GM18517 (cell line): ENCODE data around the gene TMEM114.

ENCODE experiments used
- ATAC-seq: cut with Tn5 transposase; IDR thresholded peaks from one replicate; pipeline ENCODE4 v1.9.1; 2021; ENCODE audit warnings: mild to moderate bottlenecking, moderate library complexity; ENCODE audit not compliant: unreplicated experiment

Gene TMEM114

DNA sequence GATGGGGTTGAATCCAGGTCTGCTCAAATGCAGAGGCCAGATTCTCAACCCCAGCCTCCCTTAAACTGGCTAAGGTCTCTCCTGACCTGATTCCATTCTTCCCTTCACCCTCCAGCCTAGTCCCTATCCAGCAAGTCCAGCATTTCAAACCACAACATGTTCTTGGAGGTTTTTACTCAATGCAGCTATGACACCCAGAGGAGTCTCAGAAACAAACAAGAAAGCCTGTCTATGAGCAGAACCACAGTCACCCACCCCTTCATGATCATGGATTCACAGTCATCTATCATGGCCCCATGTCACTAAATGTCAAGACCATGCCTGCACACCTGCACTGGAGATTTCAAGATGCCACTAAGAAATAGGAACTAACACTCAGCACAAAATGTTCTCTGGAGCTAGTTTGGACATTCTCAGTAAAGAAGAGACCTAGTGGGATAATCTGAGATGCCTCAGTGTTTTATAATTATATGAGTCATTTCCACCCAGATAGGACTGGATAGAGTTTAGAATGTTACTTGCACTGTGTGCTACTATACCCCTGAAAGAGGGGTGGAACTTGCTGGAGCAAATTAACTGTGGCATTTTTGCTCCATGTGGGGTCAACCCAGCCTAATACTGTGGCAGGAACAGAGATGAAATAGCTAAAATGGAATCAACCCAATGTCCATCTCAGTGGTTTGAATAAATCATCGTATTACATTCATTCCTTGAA is 21.7 kb upstream of the TMEM114 start:
- no peak for ATAC-seq

DNA sequence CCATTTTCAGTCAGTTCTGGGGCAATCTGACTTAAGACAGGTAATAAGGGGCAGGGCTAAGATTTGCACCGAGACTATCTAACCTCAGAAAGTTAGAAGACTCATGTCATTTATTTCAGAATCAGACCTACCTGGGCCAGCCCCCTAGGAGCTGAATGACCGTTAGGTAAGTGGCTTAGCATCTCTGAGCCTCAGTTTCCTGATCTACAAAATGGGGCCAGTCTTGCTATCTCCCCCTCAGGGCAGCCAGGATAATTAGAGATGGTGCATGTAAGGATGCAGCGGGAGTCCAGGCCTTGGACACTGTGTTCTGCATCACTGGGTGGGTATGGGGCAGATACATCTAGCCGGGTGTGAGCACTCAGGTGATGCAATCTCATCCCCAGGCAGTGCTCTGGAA is 20.8 kb upstream of the TMEM114 start:
- no peak for ATAC-seq

DNA sequence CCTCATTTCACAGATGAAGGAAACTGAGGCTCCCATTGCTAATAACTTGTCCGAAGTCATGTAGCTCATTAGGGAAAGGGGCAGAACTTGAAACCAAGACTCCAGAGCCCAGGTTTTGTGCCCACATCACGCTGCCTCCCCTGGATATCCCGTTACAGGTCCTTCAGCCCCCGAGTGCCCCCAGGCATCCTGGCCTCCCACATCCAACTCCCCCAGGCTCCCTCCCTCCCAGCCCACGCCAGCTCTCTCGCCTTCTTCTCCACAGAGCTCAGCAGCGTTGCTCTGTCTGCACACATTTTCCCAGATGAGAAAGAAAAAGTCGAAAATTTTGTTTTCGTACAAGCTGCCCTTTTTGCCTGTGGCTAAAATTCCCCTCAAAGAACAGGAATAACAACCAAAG is 16.9 kb upstream of the TMEM114 start:
- ATAC-seq, result no peak

- ATAC-seq, result no peak
These were observed 15.2 kb upstream of the TMEM114 start for GRCh38 chr16:8605554-8605953.

GRCh38 chr16:8600144-8600775 is 9.9 kb upstream of the TMEM114 start:
- no peak for ATAC-seq

DNA sequence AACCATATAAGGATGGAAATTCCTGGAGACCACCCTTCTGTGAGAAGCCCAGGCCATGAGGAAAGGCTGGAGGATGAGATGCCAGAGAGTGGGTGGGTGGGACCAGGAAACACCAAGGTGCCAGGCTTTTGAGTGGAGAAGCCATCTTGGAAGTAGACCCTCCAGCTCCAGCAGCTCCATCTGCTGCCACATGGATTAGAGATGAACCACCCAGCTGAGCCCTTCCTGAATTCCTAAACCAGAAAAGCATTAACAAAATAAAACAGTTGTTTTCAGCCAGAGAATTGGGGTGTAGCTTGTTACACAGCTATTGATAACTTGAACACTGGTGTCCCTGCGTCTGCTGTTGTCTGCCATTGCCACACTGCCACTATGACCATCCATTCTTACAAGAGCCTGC is 6.3 kb upstream of the TMEM114 start:
- ATAC-seq, result no peak

GRCh38 chr16:8595783-8596182 is 5.5 kb upstream of the TMEM114 start:
- ATAC-seq, result no peak

GRCh38 chr16:8594149-8594666 is 3.9 kb upstream of the TMEM114 start:
- ATAC-seq, result no peak

- ATAC-seq, result no peak
These were observed 1.1 kb upstream of the TMEM114 start for GRCh38 chr16:8591451-8591850.

DNA sequence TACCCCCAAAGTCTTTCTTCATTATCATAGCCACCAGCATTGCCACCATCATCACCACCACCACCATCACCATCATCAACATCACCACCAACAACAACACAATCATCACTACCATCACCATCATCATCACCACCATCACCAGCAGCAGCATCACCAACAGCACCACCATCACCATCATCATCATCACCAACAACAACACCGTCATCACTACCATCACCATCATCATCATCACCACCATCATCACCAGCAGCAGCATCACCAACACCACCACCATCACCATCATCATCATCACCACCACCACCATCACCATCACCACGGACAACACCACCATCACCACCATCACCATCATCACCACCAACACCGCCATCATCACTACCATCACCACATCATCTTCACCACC is 500 bp upstream of the TMEM114 start:
- ATAC-seq, result no peak

DNA sequence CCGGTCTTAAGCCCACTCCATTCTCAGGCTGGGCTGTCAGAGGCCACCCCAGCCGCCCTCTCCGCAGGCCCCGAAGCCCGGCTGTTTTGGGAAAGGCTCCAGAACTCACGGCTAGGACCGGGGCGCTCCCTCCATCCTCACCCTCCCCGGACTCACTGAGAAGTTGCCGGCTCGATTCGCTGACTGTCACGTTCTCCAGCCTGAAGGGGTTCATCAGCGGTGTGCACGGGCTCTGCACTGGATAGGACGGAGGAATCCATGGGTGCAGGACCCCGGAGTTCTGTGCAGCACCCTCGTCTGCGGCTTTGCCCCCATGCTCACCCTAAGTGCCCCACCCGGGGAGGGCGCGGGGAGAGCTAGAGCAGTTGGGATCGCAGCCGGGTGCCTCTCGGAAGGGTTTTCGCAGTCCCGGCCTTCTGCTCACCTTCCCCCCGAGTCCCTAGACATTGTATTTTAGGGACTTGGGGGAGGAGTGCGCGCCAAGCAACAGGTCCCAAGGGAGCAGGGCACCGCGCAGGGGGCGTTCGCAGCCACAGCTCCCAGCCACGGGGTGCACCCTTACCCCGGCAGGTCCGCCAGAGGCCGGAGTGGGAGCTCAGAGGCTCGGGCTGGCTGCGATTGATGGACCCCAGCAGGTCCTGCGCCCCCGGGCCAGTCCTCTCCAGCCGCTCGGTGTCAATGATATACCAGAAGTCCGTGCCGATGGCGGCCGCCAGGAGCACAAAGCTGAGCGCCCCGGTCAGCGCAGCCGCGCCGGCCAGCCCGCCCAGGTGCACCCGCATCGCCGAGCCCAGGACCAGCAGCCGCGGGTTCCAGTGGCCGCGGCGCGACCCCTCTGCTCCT is 1.0 kb downstream of the TMEM114 start:
- ATAC-seq, result no peak

DNA sequence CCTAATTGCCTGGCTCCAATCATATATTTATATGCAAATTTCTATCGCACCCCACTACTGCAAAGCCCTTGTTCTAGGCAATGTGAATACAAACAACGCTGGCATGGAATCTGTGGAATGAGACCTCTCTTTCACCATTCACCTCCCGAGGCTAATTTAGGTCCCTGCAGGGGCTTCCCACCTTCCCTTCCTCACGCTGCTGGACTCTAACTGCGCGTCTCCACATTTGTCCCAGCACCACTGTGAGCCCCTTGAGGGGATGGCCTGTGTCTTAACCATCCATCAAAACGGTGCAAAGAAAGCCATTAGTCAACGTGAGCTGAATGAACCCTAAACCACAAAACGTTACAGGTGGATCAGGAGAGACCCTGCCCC is 1.6 kb downstream of the TMEM114 start:
- ATAC-seq, result no peak

- ATAC-seq, result no peak
These were observed 3.2 kb downstream of the TMEM114 start for GRCh38 chr16:8587065-8587464.

DNA sequence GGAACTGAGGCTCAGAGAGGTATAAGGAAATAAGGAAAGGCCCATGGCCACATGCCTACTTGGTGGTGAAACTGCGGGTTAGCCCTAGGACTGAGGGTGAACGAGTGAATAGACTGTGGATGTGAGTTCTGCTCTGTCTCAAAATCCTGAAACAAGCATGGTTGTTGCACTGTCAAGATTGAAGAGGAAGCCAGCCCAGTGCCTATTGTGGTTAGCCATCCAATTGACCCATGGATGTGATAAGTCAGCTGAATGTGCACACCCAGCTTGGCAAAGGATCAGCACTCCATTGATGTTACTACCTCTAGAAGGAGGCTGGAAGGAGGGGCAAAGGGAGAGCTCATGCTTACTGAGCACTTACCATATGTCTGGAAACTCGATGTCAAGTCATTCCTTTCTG is 4.5 kb downstream of the TMEM114 start:
- no peak for ATAC-seq

- ATAC-seq, result no peak
These were observed 5.3 kb downstream of the TMEM114 start for GRCh38 chr16:8585041-8585440.

- ATAC-seq, result no peak
These were observed 6.6 kb downstream of the TMEM114 start for GRCh38 chr16:8583732-8584131.

GRCh38 chr16:8583199-8583598 is 7.1 kb downstream of the TMEM114 start:
- no peak for ATAC-seq

GRCh38 chr16:8581831-8582580 is 8.3 kb downstream of the TMEM114 start:
- ATAC-seq, result no peak

GRCh38 chr16:8579559-8579958 is 10.8 kb downstream of the TMEM114 start:
- ATAC-seq, result no peak

GRCh38 chr16:8577678-8578304 is 12.5 kb downstream of the TMEM114 start:
- ATAC-seq, result no peak
